Astrocyte of the spinal cord (primary cell): Measurements from ENCODE around the gene EXOC8.

Experiments
- DNase-seq: peaks from one replicate; pipeline ENCODE4 v3.0.0; 2011; ENCODE audit warnings: low read depth, low spot score
- H3K4me3 ChIP-seq: 2 replicates; pipeline ENCODE4 v1.5.1; 2011; ENCODE audit warnings: low read depth, mild to moderate bottlenecking, low read length, moderate library complexity
- in situ Hi-C: cut with HindIII; loops from 2 replicates; pipeline ENCODE4 v1.10.0; 2017; ENCODE audit warnings: low sequenced_read_pairs
- TF ChIP-seq, protein P1 (sequence below): IDR thresholded peaks from 2 replicates; pipeline ENCODE4 v1.5.1; 2012; ENCODE audit warnings: low read depth, mild to moderate bottlenecking, low read length, inconsistent platforms

The EXOC8 gene

DNA sequence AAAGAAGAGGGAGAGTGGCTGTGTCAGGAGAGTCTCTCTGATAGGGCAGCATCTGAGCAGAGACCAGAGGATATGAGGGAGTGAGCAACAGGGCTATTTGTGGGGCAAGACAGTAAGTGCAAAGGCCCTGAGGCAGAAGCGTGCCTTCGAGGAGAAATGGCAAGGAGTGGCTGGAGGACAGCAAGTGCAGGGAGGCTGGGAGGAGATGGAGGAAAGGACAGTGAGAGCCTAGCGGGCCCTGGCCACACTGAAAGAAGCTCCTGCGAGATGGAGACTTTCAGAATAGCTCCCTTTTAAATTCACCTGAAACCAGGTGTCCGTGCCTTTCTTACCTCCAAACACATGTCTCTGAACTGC is 25.2 kb downstream of the EXOC8 start:
- H3K4me3 ChIP-seq: no peak overlapping the region
- no peak for DNase-seq
- in situ Hi-C loops: no loop called here
- TF ChIP-seq, protein P1, sequence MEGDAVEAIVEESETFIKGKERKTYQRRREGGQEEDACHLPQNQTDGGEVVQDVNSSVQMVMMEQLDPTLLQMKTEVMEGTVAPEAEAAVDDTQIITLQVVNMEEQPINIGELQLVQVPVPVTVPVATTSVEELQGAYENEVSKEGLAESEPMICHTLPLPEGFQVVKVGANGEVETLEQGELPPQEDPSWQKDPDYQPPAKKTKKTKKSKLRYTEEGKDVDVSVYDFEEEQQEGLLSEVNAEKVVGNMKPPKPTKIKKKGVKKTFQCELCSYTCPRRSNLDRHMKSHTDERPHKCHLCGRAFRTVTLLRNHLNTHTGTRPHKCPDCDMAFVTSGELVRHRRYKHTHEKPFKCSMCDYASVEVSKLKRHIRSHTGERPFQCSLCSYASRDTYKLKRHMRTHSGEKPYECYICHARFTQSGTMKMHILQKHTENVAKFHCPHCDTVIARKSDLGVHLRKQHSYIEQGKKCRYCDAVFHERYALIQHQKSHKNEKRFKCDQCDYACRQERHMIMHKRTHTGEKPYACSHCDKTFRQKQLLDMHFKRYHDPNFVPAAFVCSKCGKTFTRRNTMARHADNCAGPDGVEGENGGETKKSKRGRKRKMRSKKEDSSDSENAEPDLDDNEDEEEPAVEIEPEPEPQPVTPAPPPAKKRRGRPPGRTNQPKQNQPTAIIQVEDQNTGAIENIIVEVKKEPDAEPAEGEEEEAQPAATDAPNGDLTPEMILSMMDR: no peak

DNA sequence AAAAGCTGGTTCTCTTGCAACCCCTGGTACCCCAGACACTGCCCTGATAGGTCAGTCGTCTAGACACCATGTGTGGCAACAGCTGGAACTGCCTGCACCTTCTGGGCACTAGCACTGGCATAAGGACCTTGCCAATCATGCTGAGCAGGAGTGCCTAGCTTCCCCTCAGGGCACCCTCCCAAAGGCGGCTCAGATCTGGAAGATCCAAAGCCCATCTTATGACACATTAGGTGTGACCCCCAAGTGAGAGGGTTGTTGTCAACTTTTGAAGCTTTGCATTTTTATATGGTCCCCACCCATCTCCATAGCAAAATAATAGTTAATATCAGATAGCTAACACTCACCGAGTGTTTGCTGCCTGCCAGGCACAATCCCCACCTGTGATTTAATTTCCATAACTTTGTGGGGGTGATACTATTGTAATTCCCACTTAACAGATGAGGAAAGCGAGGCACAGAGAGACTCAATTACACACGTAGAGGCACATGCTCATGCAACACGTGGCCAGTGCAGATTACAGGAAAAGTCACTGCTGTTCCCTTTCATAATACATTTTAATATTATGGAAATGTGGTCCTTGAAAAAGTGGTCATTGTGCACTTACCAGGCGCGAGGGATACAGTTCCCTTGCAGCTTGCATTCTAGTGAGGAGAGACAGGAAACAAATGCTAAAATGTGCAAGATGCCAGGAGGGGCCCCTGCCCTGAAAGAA is 25.8 kb downstream of the EXOC8 start:
- in situ Hi-C loops: no loop called here
- no peak overlapping the region for H3K4me3 ChIP-seq
- TF ChIP-seq, protein P1: no peak
- no peak for DNase-seq

DNA sequence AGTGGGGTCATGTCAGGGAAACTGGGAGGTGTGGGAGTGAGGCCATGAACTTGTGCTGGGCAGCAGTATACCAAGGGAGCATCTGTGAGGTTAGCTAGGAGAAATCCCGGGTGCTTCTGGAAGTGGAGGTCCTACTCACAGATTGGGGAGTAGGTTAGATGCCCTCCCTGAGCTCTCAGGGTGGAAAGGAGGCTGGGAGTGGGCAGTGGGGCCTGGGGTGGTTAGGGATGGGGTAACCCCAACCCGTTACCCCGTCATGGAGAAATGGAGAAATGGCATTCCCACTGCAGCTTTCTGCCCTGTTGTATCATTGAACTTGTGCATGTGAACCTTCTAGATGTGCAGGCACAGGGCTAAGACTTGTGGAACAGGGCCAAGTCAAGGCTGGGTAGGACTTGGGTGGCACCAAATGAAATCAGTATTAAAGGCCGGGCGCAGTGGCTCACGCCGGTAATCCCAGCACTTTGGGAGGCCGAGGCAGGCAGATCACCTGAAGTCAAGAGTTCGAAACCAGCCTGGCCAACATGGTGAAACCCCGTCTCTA is 27.2 kb downstream of the EXOC8 start:
- TF ChIP-seq, protein P1: no peak
- in situ Hi-C loops: no loop called here
- no peak overlapping the region for H3K4me3 ChIP-seq
- no peak for DNase-seq

DNA sequence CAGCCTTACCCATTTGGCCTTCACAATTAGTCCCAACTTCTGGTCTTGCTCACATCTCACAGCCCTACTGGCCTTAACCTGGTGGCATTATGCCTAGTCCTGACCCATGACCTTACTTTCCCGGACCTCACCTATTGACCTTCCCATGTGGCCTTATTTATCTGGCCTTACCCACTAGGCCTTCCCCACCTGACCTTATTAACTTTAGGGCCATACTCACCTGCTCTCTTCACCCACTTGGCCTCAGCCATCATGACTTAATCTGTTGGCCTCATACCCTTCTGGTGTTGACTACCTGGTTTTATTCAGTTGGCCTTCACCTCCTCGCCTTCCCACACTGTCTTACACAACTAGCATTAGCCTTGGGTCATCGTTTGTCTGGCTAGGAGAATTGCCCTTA is 35.7 kb downstream of the EXOC8 start:
- no peak for DNase-seq
- H3K4me3 ChIP-seq: no peak overlapping the region
- TF ChIP-seq, protein P1: no peak
- in situ Hi-C loops: no loop called here

DNA sequence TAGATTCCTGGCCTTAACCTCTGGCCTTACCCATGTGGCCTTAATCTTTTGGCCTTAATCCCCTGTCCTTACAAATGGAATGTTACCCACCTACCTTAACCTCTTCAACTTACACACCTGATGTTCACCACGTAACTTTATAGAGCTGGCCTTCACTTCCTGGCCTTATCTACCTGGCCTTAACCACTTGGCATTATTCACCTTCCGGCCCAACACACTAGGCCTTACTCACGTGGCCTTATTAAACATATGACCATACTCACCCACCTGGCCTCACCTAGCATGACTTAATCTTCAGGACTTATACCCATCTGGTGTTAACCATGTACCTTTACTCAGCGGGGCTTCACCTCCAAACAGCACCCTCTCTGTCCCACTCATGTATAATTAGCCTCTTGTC is 41.7 kb downstream of the EXOC8 start:
- H3K4me3 ChIP-seq: no peak overlapping the region
- in situ Hi-C loops: no loop called here
- DNase-seq: no peak
- TF ChIP-seq, protein P1: no peak

DNA sequence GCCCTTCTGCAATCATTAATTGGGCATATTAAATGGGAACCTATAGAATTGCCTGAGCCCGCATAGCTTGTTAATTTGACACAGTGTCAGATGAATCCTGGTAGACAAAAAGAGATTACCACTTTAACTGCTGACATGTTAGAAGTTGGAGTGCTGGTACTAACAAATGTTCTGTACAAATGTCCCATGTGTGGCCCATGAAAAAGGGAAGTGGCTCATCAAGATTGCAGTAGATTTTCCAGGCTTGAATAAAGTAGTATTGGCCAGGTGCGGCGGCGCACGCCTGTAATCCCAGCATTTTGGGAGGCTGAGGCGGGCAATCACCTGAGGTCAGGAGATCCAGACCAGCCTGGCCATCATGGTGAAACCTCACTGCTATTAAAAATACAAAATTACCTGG is 51.0 kb downstream of the EXOC8 start:
- no peak for DNase-seq
- H3K4me3 ChIP-seq: no peak overlapping the region
- TF ChIP-seq, protein P1: no peak
- in situ Hi-C loops: no loop called here
